ENCODE results near the gene SLC35F6. TPM values are rescaled to one million over a fixed set of nuclear protein-coding genes. Genes with fewer than 3 reads are reported as not detected.

SLC35F6 gene
- total and polyA plus RNA-seq, 9 of the 15 experiments (the other 6 are each of a cell fraction or from before 2014, with no cell fraction given) = 11.9 to 47.3 (median 22.5) TPM

DNA sequence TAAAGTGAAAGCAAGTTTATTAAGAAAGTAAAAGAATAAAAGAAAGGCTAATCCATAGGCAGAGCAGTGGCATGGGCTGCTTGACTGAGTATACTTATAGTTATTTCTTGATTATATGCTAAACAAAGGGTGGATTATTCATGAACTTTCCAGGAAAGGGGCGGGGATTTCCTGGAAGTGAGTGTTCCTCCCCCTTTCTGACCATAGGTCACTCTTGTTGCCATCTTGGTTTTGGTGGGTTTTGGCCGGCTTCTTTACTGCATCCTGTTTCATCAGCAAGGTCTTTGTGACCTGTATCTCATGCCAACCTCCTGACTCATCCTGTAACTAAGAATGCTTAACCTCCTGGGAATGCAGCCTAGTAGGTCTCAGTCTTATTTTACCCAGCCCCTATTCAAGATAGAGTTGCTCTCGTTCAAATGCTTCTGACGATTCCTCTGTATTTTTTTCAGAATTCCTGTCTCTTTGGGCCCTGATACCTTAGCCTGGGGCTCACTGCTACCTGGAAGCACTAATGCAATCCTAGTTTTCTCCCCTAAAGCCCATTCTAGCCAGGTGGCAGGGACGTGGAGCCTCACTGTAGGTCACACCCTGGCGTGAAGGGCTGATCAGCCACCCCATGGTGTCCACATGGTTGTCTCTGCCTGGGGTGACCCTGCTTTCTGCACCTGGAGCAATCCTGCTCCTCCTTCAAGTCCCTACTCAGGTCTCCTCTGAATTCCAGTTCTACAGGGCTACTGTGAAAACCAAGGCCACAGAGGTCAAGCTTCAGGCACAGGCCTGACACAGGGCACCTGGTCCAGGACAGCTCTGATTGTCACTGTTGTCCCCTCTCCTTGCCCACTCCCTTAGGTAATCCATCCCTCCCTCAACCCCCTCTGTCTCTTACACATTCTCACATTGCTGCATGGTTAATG lies 6.0 kb upstream of the SLC35F6 start (continued):
- TF ChIP-seq TEAD4 (IDR thresholded peaks at IDR 0.05; ENCODE audit: low read length) (peak; percentile 85), TEAD4 (CRISPR knock-in tag; IDR thresholded peaks at IDR 0.05; ENCODE audit: borderline replicate concordance) (no peak), TRIM28 (IDR thresholded peaks at IDR 0.05) (no peak), TBP (optimal IDR thresholded peaks at IDR 0.05; ENCODE audit: low read depth, low read length) (no peak), ZNF830 (CRISPR knock-in tag; IDR thresholded peaks at IDR 0.05) (no peak), CREM (IDR thresholded peaks at IDR 0.05; ENCODE audit: low read depth) (peak; percentile 66), MYNN (IDR thresholded peaks at IDR 0.05) (no peak), MYNN (CRISPR knock-in tag; IDR thresholded peaks at IDR 0.05) (no peak), PHB2 (IDR thresholded peaks at IDR 0.05; ENCODE audit: low read depth) (no peak), SMARCC2 (IDR thresholded peaks at IDR 0.05; ENCODE audit: low read depth) (no peak), ZFP30 (CRISPR knock-in tag; IDR thresholded peaks at IDR 0.05; ENCODE audit: borderline replicate concordance) (no peak), CAMTA2 (CRISPR knock-in tag; conservative IDR thresholded peaks at IDR 0.05) (no peak), ZNF668 (CRISPR knock-in tag; IDR thresholded peaks at IDR 0.05) (peak; percentile 3; the same call in 1 of the 2 replicates), NFIC (IDR thresholded peaks at IDR 0.05) (0 out of 2 replicates have a peak, but pooled peaks have one; percentile 27), U2AF2 (optimal IDR thresholded peaks at IDR 0.05; ENCODE audit: low read depth, low read length) (no peak), POLR2AphosphoS2 (IDR thresholded peaks at IDR 0.05; ENCODE audit: low read length) (no peak)
- TF ChIP-seq, protein P1, sequence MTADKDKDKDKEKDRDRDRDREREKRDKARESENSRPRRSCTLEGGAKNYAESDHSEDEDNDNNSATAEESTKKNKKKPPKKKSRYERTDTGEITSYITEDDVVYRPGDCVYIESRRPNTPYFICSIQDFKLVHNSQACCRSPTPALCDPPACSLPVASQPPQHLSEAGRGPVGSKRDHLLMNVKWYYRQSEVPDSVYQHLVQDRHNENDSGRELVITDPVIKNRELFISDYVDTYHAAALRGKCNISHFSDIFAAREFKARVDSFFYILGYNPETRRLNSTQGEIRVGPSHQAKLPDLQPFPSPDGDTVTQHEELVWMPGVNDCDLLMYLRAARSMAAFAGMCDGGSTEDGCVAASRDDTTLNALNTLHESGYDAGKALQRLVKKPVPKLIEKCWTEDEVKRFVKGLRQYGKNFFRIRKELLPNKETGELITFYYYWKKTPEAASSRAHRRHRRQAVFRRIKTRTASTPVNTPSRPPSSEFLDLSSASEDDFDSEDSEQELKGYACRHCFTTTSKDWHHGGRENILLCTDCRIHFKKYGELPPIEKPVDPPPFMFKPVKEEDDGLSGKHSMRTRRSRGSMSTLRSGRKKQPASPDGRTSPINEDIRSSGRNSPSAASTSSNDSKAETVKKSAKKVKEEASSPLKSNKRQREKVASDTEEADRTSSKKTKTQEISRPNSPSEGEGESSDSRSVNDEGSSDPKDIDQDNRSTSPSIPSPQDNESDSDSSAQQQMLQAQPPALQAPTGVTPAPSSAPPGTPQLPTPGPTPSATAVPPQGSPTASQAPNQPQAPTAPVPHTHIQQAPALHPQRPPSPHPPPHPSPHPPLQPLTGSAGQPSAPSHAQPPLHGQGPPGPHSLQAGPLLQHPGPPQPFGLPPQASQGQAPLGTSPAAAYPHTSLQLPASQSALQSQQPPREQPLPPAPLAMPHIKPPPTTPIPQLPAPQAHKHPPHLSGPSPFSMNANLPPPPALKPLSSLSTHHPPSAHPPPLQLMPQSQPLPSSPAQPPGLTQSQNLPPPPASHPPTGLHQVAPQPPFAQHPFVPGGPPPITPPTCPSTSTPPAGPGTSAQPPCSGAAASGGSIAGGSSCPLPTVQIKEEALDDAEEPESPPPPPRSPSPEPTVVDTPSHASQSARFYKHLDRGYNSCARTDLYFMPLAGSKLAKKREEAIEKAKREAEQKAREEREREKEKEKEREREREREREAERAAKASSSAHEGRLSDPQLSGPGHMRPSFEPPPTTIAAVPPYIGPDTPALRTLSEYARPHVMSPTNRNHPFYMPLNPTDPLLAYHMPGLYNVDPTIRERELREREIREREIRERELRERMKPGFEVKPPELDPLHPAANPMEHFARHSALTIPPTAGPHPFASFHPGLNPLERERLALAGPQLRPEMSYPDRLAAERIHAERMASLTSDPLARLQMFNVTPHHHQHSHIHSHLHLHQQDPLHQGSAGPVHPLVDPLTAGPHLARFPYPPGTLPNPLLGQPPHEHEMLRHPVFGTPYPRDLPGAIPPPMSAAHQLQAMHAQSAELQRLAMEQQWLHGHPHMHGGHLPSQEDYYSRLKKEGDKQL (CRISPR knock-in tag; IDR thresholded peaks at IDR 0.05; ENCODE audit: borderline replicate concordance) = no peak
- TF ChIP-seq, protein P2, sequence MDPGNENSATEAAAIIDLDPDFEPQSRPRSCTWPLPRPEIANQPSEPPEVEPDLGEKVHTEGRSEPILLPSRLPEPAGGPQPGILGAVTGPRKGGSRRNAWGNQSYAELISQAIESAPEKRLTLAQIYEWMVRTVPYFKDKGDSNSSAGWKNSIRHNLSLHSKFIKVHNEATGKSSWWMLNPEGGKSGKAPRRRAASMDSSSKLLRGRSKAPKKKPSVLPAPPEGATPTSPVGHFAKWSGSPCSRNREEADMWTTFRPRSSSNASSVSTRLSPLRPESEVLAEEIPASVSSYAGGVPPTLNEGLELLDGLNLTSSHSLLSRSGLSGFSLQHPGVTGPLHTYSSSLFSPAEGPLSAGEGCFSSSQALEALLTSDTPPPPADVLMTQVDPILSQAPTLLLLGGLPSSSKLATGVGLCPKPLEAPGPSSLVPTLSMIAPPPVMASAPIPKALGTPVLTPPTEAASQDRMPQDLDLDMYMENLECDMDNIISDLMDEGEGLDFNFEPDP (CRISPR knock-in tag; IDR thresholded peaks at IDR 0.05) = peak; percentile 79; the same call in 1 of the 2 replicates
- TF ChIP-seq, protein P3, sequence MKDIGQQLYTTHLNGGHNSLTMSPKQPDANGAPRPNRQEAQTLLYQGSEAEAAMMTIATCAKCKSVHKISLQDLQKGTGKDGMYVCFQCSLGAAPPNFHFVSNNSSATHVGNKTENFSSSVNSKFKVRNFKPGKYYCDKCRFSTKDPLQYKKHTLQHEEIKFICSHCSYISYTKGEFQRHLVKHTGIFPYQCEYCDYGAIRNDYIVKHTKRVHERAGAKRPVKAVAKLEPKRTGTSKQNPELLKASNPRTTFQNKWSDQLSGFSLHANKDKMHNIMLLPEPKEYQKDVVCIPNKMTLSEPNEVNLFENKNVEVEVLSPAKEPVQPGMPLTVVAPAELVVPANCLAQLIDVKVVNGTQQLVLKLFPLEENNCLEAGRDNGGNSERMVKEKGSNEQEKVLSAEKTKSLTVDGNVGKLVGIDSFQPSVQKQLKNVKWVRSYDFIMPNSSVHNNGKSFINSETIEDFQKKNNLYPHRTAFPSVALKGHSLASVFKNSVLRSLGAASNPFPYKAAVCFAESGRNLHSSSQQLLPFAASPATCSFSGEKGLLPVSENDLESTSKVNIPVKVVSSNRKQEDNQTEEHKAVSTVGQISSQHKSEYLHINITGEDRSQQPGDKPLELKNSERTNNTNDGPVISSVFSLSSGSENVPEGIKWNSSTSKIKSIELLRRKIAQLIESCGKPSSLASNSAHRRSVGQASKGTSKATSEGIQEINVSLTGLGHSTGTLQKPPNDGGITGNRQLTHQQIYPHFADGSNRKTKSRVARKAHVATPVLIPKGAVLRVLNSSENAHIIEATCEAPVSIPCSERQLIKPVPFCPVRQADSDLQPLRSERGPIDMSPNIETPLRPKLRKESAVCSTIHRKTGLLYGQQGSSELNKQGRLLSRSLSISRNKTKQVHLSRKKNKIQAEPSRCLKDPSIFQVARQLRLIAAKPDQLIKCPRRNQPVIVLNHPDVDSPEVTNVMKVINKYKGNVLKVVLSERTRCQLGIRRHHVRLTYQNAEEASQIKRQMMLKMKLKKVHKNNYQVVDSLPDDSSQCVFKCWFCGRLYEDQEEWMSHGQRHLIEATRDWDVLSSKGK (CRISPR knock-in tag; IDR thresholded peaks at IDR 0.05) = no peak

Measured in K562 (cell line).